ENCODE data around the gene TMEM168.

TMEM168 gene

DNA sequence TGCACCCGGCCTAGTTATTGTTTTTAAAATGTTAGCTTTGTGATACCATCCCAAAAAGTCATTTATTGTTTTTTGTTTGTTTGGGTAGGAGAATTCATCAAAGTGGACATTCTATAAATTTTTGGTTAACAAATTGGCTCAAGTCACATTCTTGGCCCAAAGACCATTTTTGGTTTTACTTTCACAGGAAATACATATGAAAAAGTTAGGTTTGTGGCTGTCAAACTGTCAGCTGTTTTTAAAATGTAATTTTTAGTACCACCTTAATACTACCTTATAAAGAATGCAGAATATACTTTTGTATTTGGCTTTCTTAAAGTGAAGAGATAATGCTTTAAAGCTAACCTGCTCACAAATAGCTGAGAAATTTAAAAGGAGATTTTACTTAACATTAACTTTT is 25.1 kb downstream of the TMEM168 start:
- H3K4me3 ChIP-seq (ENCODE audit: control insufficient read depth, low read depth, low read length): no peak overlapping the region
- no peak for DNase-seq (ENCODE audit: low read depth)
- TF ChIP-seq CTCF (IDR thresholded peaks at IDR 0.05; ENCODE audit: control insufficient read depth, insufficient read depth, low read depth, low read length, missing control alignments): no peak

DNA sequence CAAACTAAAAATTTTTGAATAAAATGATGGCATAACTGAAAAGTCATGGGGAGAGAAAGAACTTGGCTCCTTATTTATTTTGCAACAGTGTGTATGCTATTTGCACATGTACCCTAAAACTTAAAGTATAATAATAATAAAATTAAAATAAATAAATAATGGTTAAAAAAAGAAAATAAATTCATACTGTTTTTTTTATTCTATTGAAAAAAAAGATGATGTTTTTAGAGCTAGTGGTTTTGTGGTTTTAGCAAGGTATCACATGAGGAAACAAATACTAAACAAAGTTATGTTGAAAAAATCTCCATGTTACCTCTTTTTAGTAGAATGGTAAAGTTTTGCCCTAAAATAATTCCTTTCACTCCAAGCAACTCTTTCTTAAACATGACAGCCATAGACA is 26.2 kb downstream of the TMEM168 start:
- DNase-seq (ENCODE audit: low read depth): no peak

DNA sequence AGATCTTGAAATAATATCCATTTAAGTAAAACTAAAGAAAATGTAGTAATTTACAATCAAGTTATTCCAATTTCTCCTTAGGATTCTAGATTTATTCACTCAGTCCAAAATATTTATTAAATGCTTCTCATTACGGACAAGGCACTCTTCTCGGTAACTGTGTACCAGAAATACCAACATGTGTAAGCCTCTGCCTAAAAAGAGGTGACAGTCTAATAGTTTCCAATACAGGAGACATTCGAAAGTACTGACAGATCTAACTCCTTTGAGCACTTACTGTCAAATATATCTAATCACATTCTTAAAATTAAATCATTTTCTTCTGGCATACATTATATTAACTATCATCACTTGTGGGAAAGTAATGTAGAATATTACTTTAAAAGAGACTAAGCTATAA is 26.9 kb downstream of the TMEM168 start:
- TF ChIP-seq CTCF (IDR thresholded peaks at IDR 0.05; ENCODE audit: control insufficient read depth, insufficient read depth, low read depth, low read length, missing control alignments): no peak
- H3K4me3 ChIP-seq (ENCODE audit: control insufficient read depth, low read depth, low read length): no peak overlapping the region
- no peak for DNase-seq (ENCODE audit: low read depth)

More for the DNA sequence above, 26.2 kb downstream of the TMEM168 start:
- no peak for TF ChIP-seq CTCF (IDR thresholded peaks at IDR 0.05; ENCODE audit: control insufficient read depth, insufficient read depth, low read depth, low read length, missing control alignments)
- H3K4me3 ChIP-seq (ENCODE audit: control insufficient read depth, low read depth, low read length): no peak overlapping the region

DNA sequence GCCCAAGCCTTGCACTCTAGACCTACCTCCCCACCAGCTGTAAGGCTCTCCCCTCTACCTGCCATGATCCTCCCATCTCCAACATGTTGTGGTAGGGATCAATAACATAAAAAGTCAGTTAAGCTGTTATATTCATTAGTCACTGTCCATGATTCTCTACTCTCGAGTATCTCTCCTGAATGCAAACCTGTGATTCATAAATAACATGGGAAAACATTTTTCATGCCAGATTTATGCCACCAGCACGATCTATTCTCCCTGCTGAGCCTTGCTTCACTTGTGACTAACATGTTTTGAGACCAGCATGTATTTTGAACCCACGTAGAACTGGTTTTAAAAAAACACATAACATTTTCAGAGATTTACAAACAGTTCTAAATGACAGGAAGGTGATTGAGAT is 30.3 kb downstream of the TMEM168 start:
- DNase-seq (ENCODE audit: low read depth): no peak
- H3K4me3 ChIP-seq (ENCODE audit: control insufficient read depth, low read depth, low read length): no peak overlapping the region
- TF ChIP-seq CTCF (IDR thresholded peaks at IDR 0.05; ENCODE audit: control insufficient read depth, insufficient read depth, low read depth, low read length, missing control alignments): no peak

GRCh38 chr7:112757337-112757736 is 32.9 kb downstream of the TMEM168 start:
- no peak for DNase-seq (ENCODE audit: low read depth)
- no peak overlapping the region for H3K4me3 ChIP-seq (ENCODE audit: control insufficient read depth, low read depth, low read length)
- no peak for TF ChIP-seq CTCF (IDR thresholded peaks at IDR 0.05; ENCODE audit: control insufficient read depth, insufficient read depth, low read depth, low read length, missing control alignments)

DNA sequence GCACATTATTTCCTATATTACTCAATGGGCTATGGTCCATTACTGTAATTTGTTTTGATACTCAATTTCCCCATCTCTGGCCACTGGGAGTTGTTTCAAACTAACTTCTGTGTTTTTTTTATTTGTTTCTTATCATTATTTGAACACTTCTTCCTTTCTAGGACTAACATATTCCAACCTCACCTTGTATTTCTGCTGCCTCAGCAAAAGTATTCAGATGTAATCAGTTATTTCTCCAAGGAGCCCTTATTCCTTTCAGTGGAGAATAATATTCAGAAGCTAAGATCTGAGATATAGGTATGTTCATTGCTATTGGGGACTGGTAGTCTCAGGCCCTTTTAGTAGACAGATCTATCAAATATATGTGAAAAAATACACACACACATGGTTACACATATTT is 36.9 kb downstream of the TMEM168 start:
- no peak overlapping the region for H3K4me3 ChIP-seq (ENCODE audit: control insufficient read depth, low read depth, low read length)
- no peak for TF ChIP-seq CTCF (IDR thresholded peaks at IDR 0.05; ENCODE audit: control insufficient read depth, insufficient read depth, low read depth, low read length, missing control alignments)
- no peak for DNase-seq (ENCODE audit: low read depth)

GRCh38 chr7:112752576-112752975 is 37.6 kb downstream of the TMEM168 start:
- H3K4me3 ChIP-seq (ENCODE audit: control insufficient read depth, low read depth, low read length): no peak overlapping the region
- TF ChIP-seq CTCF (IDR thresholded peaks at IDR 0.05; ENCODE audit: control insufficient read depth, insufficient read depth, low read depth, low read length, missing control alignments): no peak
- no peak for DNase-seq (ENCODE audit: low read depth)
